HG02970 (cell line): ENCODE results near the gene CADPS2.

ENCODE experiments used
- ATAC-seq: cut with Tn5 transposase; IDR thresholded peaks from one replicate; pipeline ENCODE4 v1.9.1; 2021; ENCODE audit warnings: mild to moderate bottlenecking, moderate library complexity, moderate number of reproducible peaks; ENCODE audit not compliant: unreplicated experiment, low FRiP score

The CADPS2 gene

DNA sequence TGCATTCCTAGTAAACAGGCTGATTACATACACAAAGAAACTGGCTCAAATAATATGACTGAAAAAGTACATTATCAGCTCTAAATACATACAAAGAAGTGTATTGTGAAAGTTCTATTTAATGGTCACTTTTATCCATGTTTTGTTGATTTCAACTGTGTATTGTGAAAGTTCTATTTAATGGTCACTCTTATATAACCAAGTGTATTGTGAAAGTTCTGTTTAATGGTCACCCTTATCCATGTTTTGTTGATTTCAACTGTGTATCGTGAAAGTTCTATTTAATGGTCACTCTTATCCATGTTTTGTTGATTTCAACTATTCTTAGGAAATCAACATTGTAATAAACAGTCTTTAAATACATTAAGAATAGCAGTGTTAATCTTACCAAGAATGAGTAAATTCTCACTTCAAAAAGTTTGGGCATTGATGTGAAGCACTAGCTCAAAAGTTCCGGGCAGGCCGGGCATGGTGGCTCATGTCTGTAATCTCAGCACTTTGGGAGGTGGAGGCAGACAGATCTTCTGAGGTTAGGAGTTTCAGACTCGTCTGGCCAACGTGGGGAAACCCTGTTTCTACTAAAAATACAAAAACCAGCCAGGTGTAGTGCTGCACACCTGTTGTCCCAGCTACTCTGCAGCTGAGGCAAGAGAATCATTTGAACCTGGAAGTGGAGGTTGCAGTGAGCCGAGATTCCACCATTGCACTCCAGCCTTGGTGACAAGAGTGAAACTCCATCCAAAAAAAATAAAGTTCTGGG lies 546.9 kb downstream of the CADPS2 start:
- no peak for ATAC-seq

- ATAC-seq = no peak
These were observed 549.2 kb downstream of the CADPS2 start for GRCh38 chr7:122337011-122337410.

DNA sequence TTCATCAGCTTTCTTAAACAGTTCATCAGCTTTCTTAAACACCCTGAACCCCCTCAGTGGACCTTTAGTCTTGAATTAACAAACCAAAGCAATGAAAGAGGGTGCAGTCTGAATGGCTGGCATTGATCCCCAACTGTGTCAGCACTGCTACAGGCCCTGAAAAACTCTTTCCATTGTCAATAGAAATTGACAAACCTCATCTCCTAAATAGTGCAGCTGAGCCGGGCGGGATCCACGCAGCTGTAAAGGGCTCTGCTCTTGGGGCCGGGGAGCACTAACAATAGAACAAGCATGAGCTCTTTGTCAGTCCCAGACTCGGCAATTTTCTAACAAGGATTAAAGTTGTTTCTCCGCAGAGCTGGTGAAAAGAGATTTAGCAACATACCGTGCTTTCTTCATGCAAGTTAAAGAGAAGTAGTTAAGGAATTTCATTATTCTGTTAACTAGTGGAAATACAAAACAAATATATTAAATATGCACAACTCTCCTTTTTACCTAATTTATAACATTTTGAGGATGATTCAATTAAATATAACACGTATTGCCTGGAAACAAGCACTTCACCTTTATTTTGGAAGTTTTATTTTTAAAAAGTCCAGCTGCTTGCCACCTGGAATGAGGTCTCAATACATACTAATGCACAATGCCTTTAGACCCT lies 557.0 kb downstream of the CADPS2 start:
- ATAC-seq = no peak

DNA sequence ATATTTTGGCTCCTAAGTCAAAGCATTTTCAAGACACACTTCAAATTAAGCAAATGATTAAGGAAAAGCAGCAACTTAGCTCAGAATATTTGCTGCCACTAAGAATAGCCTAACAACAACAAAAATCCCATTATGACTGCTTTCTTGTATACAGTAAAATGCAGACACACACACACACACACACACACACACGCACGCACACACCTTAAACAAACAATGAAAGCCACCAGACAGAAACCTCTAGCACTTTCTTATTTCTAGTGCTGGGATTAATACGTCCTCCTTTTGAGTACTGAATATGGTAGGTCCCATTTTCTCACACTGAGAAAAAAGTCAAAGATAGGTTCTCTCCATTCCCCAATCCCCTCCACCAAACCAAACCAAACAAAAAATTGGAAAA lies 558.3 kb downstream of the CADPS2 start:
- ATAC-seq = no peak

GRCh38 chr7:122316467-122317388 lies 569.5 kb downstream of the CADPS2 start:
- no peak for ATAC-seq

GRCh38 chr7:122315507-122316466 lies 570.5 kb downstream of the CADPS2 start:
- no peak for ATAC-seq

DNA sequence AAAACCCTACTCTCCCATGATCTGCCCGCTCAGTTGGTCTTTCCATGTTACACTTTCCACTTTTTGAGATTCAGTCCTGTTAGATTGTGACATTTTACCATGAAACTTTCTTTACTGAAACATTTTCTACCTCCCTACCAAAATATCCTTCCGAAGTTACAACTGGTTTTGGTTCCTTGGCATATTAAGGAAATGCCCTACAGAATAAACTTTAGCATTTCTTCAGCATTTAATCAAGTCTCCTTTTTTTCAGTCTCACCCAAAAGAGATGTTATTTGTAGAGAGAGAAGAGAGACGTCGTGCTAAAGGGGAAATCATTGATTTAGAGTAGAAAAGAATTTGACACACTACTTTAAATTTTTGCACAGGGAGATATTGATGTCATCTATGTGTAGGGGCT lies 572.0 kb downstream of the CADPS2 start:
- ATAC-seq = no peak

DNA sequence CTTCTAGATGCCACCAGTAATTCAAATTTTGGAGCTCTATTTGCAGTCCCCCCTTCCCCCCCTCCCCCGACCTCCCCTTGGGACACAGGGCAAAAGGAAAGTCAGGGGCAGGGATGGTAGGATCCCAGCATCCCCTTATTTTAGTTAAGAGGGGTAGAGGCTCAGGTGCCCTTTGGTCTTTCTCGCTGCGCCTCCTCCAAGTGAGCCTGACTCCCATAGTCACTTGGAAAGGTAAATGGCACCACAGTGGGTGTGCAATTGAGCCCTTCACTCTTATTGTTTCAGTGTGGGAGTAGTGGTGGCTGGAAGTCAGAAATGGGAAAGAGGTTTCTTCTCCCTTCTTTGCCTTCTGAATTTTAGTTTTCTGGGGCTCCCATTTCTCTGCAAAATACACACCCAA lies 573.5 kb downstream of the CADPS2 start:
- ATAC-seq = no peak

GRCh38 chr7:122311734-122312450 lies 574.4 kb downstream of the CADPS2 start:
- ATAC-seq = no peak

DNA sequence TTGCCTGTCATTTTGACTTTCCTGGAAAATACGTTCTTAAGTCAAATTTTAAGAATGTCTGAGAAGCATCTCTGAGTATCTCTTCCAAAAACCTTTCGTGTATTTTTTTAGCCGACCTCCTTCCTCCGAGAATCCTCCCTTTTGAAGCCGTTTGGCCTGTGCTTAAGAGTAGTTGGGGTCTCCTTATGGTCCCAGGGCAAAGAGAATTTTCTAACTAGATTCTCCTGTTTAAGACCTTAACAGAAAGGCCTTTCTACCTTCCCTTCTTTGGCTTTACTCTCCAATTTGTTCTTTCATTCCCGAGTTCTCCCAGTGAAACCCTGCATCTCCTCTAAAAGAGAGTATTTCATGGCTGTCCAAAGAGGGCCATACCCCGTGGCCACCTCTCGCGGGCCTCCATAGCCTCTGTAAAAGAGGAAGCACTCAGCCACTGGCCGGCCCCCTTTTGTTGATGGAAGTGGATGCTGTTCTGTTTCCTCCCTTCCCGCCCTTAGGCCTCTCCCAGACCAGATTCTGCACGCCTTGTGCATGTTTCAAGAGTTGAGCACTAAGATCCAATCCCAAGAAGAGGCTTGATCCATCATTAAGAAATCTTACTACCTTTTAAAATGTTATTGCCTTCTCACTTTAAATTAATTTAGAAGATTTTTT lies 575.1 kb downstream of the CADPS2 start:
- no peak for ATAC-seq

DNA sequence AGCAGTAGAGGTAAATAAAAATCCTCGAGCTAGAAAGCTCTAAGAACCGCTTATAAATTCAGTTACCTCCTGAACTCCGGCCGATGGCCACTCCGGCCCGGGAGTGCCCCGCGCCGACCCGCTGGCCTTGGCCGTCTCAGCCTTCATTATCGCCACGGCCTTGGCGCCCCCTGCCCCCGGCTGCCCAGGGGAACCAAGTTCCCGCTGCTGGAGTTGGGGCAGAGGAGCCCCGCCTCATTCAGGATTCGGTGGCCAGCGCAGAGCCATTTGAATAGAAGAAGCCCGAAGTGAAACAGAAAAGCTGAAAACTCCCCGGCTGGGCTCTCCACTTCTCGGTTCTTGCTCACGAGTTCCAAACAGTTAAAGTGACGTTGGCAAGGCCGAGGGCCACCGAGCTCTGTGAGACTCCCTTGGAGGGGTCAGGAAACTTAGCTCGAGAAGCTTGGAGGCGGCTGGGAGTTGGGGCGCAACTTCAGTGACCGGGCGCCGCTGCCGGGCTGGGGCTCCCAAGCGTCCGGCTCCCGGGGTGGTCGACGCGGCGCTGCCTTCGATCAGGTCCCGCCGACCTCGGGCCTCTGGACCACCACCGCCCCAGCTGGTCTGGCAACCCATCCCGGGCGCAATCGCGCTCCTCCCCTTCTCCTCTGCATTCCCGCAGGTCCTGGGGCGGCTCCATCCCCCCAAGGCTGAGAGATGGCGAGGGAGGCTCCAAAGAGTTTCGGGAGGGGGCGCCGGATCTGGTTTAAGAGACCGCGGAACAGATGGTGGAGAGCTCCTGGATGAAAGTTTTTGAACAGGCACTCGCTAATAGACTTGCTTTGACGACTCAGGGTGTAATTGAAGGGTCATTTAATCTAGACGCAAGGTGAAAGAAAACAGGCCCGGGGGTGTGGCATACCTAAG lies 575.9 kb downstream of the CADPS2 start:
- no peak for ATAC-seq

GRCh38 chr7:122309421-122309820 lies 576.8 kb downstream of the CADPS2 start:
- ATAC-seq = no peak

GRCh38 chr7:122307228-122307621 lies 579.0 kb downstream of the CADPS2 start:
- no peak for ATAC-seq

DNA sequence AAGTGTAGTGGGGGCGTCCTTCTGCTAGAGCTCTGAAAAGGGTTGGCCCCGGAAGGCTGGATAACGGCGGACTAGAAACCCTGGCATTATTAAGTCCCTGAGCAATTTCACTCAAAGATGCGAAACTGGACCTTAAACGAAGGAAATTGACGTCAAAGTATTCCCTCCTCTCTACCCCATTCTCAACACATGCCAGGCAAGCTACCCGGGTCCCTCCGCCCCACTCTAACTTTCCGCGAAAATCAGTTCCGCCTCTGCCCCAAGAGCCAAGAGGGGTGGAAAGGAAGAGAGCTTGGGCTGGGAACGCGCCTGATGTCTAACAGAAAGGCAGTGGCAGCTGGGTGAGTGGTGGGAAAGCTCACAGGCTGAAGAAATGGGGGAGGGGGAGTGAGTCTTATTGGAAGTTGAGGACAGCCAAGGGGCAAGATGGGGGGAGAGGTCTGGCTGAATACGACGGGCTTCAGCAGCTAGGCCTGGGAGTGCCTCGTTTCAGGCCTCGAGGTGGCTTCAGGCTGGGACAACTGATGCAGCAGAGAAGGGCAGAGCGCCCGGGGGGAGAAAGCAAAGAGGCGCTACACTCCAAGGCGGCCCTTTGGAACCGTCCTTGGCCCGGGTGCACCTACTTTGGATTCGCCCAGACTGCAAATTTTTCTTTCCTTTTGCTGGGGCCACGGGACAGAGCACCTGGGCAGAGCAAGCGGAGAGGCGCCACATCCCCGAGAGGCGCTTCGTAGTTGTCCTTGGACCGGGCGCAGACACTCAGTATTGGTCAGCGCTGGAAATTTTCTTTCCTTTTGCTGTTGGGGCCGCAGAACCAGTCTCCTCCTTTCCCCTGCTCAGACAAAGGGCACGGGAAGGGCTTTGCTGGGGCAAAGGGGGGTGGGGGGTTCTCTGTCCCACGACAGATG lies 579.7 kb downstream of the CADPS2 start:
- ATAC-seq = no peak

GRCh38 chr7:122305475-122306319 lies 580.6 kb downstream of the CADPS2 start:
- ATAC-seq = no peak

GRCh38 chr7:122304996-122305421 lies 581.3 kb downstream of the CADPS2 start:
- no peak for ATAC-seq
